Fibroblast of upper back skin (primary cell): Measurements from ENCODE around the gene TNS3.
A peak's percentile ranks its signal among the peaks of the same experiment; 100 is the strongest.

Experiments used
- DNase-seq: peaks from one replicate; pipeline ENCODE4 v3.0.0-alpha.2; 2013

The TNS3 gene

GRCh38 chr7:47292832-47293309 lies 289.0 kb downstream of the TNS3 start:
- no peak for DNase-seq

GRCh38 chr7:47291461-47292081 lies 290.3 kb downstream of the TNS3 start:
- DNase-seq, result peak; percentile 92

GRCh38 chr7:47290867-47291266 lies 291.0 kb downstream of the TNS3 start:
- DNase-seq, result no peak

- no peak for DNase-seq
Observed at GRCh38 chr7:47290466-47290865, 291.4 kb downstream of the TNS3 start.

GRCh38 chr7:47288060-47288459 lies 293.9 kb downstream of the TNS3 start:
- DNase-seq, result no peak

- peak; percentile 94 for DNase-seq
Observed at GRCh38 chr7:47285860-47286491, 295.9 kb downstream of the TNS3 start.

- no peak for DNase-seq
Observed at GRCh38 chr7:47284691-47285635, 296.9 kb downstream of the TNS3 start.

GRCh38 chr7:47283497-47284131 lies 298.3 kb downstream of the TNS3 start:
- no peak for DNase-seq

GRCh38 chr7:47282790-47283496 lies 299.0 kb downstream of the TNS3 start:
- DNase-seq, result no peak

- no peak for DNase-seq
Observed at GRCh38 chr7:47281966-47282643, 299.8 kb downstream of the TNS3 start.

GRCh38 chr7:47281161-47281560 lies 300.8 kb downstream of the TNS3 start:
- DNase-seq, result no peak

GRCh38 chr7:47280114-47280513 lies 301.8 kb downstream of the TNS3 start:
- DNase-seq, result no peak

GRCh38 chr7:47278043-47278442 lies 303.9 kb downstream of the TNS3 start:
- no peak for DNase-seq

- DNase-seq, result no peak
Observed at GRCh38 chr7:47277321-47277781, 304.6 kb downstream of the TNS3 start.

GRCh38 chr7:47273974-47274766 lies 307.7 kb downstream of the TNS3 start:
- no peak for DNase-seq

- DNase-seq, result no peak
Observed at GRCh38 chr7:47273088-47273487, 308.8 kb downstream of the TNS3 start.

- DNase-seq, result peak; percentile 57
Observed at GRCh38 chr7:47271749-47272148, 310.2 kb downstream of the TNS3 start.

- no peak for DNase-seq
Observed at GRCh38 chr7:47268851-47269836, 312.8 kb downstream of the TNS3 start.

GRCh38 chr7:47267346-47267745 lies 314.6 kb downstream of the TNS3 start:
- no peak for DNase-seq

- DNase-seq, result no peak
Observed at GRCh38 chr7:47266799-47267198, 315.1 kb downstream of the TNS3 start.
